HepG2 (cell line): ENCODE measurements around the gene MAPK8IP1. TPM values are rescaled to one million over a fixed set of nuclear protein-coding genes. Genes with fewer than 3 reads are reported as not detected.

Source experiments
- EZH2 ChIP-seq: conservative IDR thresholded peaks from 2 replicates; pipeline ENCODE4 v1.6.1; 2012; ENCODE audit warnings: mild to moderate bottlenecking, low read depth, low read length, moderate library complexity
- JUND ChIP-seq: sonication (generic); formaldehyde crosslinking; IDR thresholded peaks from 2 replicates; pipeline ENCODE4 v1.8.0; 2022; ENCODE audit warnings: mild to moderate bottlenecking, missing genetic modification reagents
- KLF15 ChIP-seq: sonication (generic); formaldehyde crosslinking; IDR thresholded peaks from 2 replicates; pipeline ENCODE4 v1.8.1; 2023; ENCODE audit warnings: borderline replicate concordance, mild to moderate bottlenecking, inconsistent platforms, missing genetic modification reagents, mixed read lengths
- PRDM15 ChIP-seq: sonication (generic); formaldehyde crosslinking; IDR thresholded peaks from 2 replicates; pipeline ENCODE4 v1.4.0; 2020; ENCODE audit warnings: missing genetic modification reagents
- RCOR2 ChIP-seq: IDR thresholded peaks from 2 replicates; pipeline ENCODE4 v1.6.1; 2016; ENCODE audit warnings: missing biosample characterization, missing genetic modification reagents
- TAF1 ChIP-seq: sonication (generic); formaldehyde crosslinking; IDR thresholded peaks from 2 replicates; pipeline ENCODE4 v1.4.0; 2020; ENCODE audit warnings: missing genetic modification reagents
- TARDBP ChIP-seq: sonication (generic); formaldehyde crosslinking; IDR thresholded peaks from 2 replicates; pipeline ENCODE4 v1.8.0; 2022; ENCODE audit warnings: mild to moderate bottlenecking, missing genetic modification reagents
- THAP7 ChIP-seq: sonication (generic); formaldehyde crosslinking; IDR thresholded peaks from 2 replicates; pipeline ENCODE4 v1.8.1; 2023; ENCODE audit warnings: mild to moderate bottlenecking, missing genetic modification reagents
- ZHX2 ChIP-seq, 2 experiments: sonication (generic) in 1 of 2; formaldehyde crosslinking in 1 of 2; IDR thresholded peaks; 2 replicates each; pipeline versions ENCODE4 v1.6.1 to v1.9.0; 2014 to 2022; ENCODE audit warnings: antibody characterized with exemption in 1 of 2, borderline replicate concordance in 1 of 2, inconsistent platforms in 1 of 2, low read depth in 1 of 2, missing genetic modification reagents in 1 of 2
- ZNF142 ChIP-seq: sonication (generic); formaldehyde crosslinking; IDR thresholded peaks from 2 replicates; pipeline ENCODE4 v1.4.0; 2020; ENCODE audit warnings: missing genetic modification reagents
- ZNF160 ChIP-seq: sonication (generic); formaldehyde crosslinking; IDR thresholded peaks from 2 replicates; pipeline ENCODE4 v1.8.0; 2022; ENCODE audit warnings: mild to moderate bottlenecking, inconsistent platforms, missing genetic modification reagents
- ZNF670 ChIP-seq: sonication (generic); formaldehyde crosslinking; IDR thresholded peaks from 2 replicates; pipeline ENCODE4 v1.8.0; 2022; ENCODE audit warnings: mild to moderate bottlenecking, missing genetic modification reagents, borderline replicate concordance
- polyA plus RNA-seq, 8 experiments: library from polyadenylated mRNA; depleted of rRNA in 3 of 8; stranded (reverse) in 7 of 8; unstranded in 1 of 8; fragments of >200 nt; fragmentation: Illumina TruSeq in 4 of 8; extraction: Trizol in 4 of 8; gene quantifications; 2 replicates each; pipeline versions ENCODE4 v1.2.1 to v1.2.3, GENCODE V29; 2011 to 2016; ENCODE audit warnings: low read depth in 4 of 8, missing spikeins in 1 of 8, mixed read lengths in 1 of 8; ENCODE audit not compliant: insufficient read depth in 1 of 8
- total RNA-seq, 5 experiments: library from RNA; depleted of rRNA; stranded (reverse); fragments of >200 nt; fragmentation: Illumina TruSeq; extraction: Trizol; gene quantifications; 2 replicates each; pipeline ENCODE4 v1.2.3, GENCODE V29; 2016; ENCODE audit warnings: low read depth in 1 of 5

MAPK8IP1 gene
- total and polyA plus RNA-seq, 2 of the 13 experiments (the other 11 are each of a cell fraction or from before 2014, with no cell fraction given) = 2.2 to 4.2 TPM

GRCh38 chr11:45918331-45918941 lies 33.0 kb downstream of the MAPK8IP1 start (continued):
- TF ChIP-seq JUND (CRISPR knock-in tag) = no peak
- no peak for TF ChIP-seq PRDM15 (CRISPR knock-in tag)
- TF ChIP-seq THAP7 = peak; percentile 39; the same call in 1 of the 2 replicates
- TF ChIP-seq ZHX2 (IDR thresholded peaks at IDR 0.05; ENCODE audit: low read depth) = no peak
- TF ChIP-seq ZHX2 (CRISPR knock-in tag; IDR thresholded peaks at IDR 0.05; ENCODE audit: borderline replicate concordance) = no peak
- peak; percentile 48; the same call in 1 of the 2 replicates for TF ChIP-seq TAF1
- TF ChIP-seq EZH2 = no peak
- TF ChIP-seq RCOR2 (CRISPR knock-in tag) = 0 out of 2 replicates have a peak, but pooled peaks have one; percentile 28
- no peak for TF ChIP-seq ZNF160 (CRISPR knock-in tag)
- TF ChIP-seq TARDBP (CRISPR knock-in tag) = 0 out of 2 replicates have a peak, but pooled peaks have one; percentile 4
- TF ChIP-seq KLF15 = no peak; the same call in 1 of the 2 replicates
- no peak for TF ChIP-seq ZNF670 (CRISPR knock-in tag)
- TF ChIP-seq ZNF142 (CRISPR knock-in tag) = no peak
